ENCODE results near the gene DPH7. TPM values are rescaled to one million over a fixed set of nuclear protein-coding genes. Genes with fewer than 3 reads are reported as not detected.
A peak's percentile ranks its signal among the peaks of the same experiment; 100 is the strongest.
"Not testable (repeated sequence)": the region's sequence is repeated elsewhere in the genome, so short reads cannot be mapped to it uniquely, and the experiment has no call there.

DPH7 gene
- total RNA-seq, 6 experiments from 2014 or later: 9.2 to 17.8 (median 11.8) TPM

- no peak overlapping the region for H3K4me3 ChIP-seq
- no peaks in the 10 kb centered on the region for H3K36me3 ChIP-seq
- 93% methylated on average over 10 of the region's 25 CpGs for WGBS (ENCODE audit: insufficient coverage, low coverage, low lambda C conversion rate, missing lambda C conversion rate)
- DNase-seq: no peak
- no peaks in the 10 kb centered on the region for H3K4me1 ChIP-seq
- no peak overlapping the region for H3K27ac ChIP-seq
- H3K27me3 ChIP-seq: no peaks in the 10 kb centered on the region
- TF ChIP-seq POLR2A (IDR thresholded peaks at IDR 0.05): no peak
- TF ChIP-seq CTCF (IDR thresholded peaks at IDR 0.05): no peak
- H3K9me3 ChIP-seq: no peaks in the 10 kb centered on the region
- no peak for ATAC-seq
- intact Hi-C loops (cut with DNase I): no loop called here
Measured at GRCh38 chr9:137511758-137512463, 66.8 kb downstream of the DPH7 start.

DNA sequence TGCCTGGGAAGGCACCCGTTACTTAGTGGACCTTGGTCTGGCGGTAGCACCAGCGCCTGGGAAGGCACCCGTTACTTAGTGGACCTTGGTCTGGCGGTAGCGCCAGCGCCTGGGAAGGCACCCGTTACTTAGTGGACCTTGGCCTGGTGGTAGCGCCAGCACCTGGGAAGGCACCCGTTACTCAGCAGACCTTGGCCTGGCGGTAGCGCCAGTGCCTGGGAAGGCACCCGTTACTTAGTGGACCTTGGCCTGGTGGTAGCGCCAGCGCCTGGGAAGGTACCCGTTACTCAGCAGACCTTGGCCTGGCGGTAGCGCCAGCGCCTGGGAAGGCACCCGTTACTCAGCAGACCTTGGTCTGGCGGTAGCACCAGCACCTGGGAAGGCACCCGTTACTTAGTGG lies 67.6 kb downstream of the DPH7 start:
- intact Hi-C loops (cut with DNase I); H3K27me3 ChIP-seq; H3K4me1 ChIP-seq; H3K9me3 ChIP-seq; ATAC-seq; H3K4me3 ChIP-seq; H3K27ac ChIP-seq; H3K36me3 ChIP-seq: not testable (repeated sequence)
- peak in 1 of 3 donors; percentile 60 for DNase-seq
- no CpG with 5 or more reads among the region's 22 CpGs for WGBS (ENCODE audit: insufficient coverage, low coverage, low lambda C conversion rate, missing lambda C conversion rate)

DNA sequence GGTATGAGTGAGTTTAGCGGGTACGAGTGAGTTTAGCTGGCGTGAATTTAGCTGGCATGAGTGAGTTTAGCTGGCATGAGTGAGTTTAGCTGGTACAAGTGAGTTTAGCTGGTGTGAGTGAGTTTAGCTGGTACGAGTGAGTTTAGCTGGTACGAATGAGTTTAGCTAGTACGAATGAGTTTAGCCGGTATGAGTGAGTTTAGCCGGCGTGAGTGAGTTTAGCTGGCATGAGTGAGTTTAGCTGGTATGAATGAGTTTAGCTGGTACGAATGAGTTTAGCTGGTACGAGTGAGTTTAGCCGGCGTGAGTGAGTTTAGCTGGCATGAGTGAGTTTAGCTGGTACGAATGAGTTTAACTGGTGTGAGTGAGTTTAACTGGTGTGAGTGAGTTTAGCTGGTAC lies 69.5 kb downstream of the DPH7 start:
- no peaks in the 10 kb centered on the region for H3K36me3 ChIP-seq
- H3K4me3 ChIP-seq: no peak overlapping the region
- ATAC-seq (no peak), DNase-seq (no peak)
- intact Hi-C loops (cut with DNase I): no loop called here
- 95% methylated on average over 14 of the region's 14 CpGs for WGBS (ENCODE audit: insufficient coverage, low coverage, low lambda C conversion rate, missing lambda C conversion rate)
- H3K27ac ChIP-seq: no peak overlapping the region
- no peaks in the 10 kb centered on the region for H3K4me1 ChIP-seq
- H3K27me3 ChIP-seq: no peaks in the 10 kb centered on the region
- no peaks in the 10 kb centered on the region for H3K9me3 ChIP-seq
- no peak for TF ChIP-seq POLR2A (IDR thresholded peaks at IDR 0.05)
- no peak for TF ChIP-seq CTCF (IDR thresholded peaks at IDR 0.05)

GRCh38 chr9:137506702-137507171 lies 72.0 kb downstream of the DPH7 start:
- no peak overlapping the region for H3K27ac ChIP-seq
- ATAC-seq: peak in 1 of 4 donors; percentile 19
- no peak overlapping the region for H3K4me3 ChIP-seq
- H3K4me1 ChIP-seq: no peaks in the 10 kb centered on the region
- no peaks in the 10 kb centered on the region for H3K27me3 ChIP-seq
- no peaks in the 10 kb centered on the region for H3K36me3 ChIP-seq
- DNase-seq: no peak
- WGBS (ENCODE audit: insufficient coverage, low coverage, low lambda C conversion rate, missing lambda C conversion rate): 50% methylated on average over 4 of the region's 26 CpGs
- TF ChIP-seq CTCF (IDR thresholded peaks at IDR 0.05): no peak
- TF ChIP-seq POLR2A (IDR thresholded peaks at IDR 0.05): no peak
- H3K9me3 ChIP-seq: no peaks in the 10 kb centered on the region
- intact Hi-C loops (cut with DNase I): no loop called here

DNA sequence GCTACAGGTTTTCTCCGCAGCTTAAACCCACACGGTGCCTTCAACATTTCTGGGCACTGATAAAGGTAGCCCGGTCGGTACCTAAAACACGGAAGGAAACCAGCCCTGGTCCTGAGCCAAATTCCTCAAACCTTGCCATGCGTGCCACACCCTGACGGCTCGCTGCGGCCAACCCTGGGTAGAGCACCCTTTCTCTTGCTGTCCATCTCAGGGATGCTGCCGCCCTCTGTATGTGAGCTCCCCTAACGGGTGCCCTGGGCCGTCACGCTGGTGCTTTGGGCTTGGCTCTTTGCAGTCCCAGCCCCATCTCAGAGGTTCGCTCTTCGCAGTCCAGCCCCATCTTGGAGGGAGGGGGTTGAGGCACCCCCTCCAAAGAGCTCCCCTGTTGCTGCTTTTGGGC lies 72.5 kb downstream of the DPH7 start:
- Histone ChIP-seq H3K36me3 (no peaks in the 10 kb centered on the region), H3K4me1 (no peaks in the 10 kb centered on the region), H3K9me3 (no peaks in the 10 kb centered on the region), H3K27ac (no peak overlapping the region), H3K4me3 (no peak overlapping the region), H3K27me3 (no peaks in the 10 kb centered on the region)
- TF ChIP-seq POLR2A (IDR thresholded peaks at IDR 0.05) (no peak), CTCF (IDR thresholded peaks at IDR 0.05) (no peak)
- DNase-seq (no peak), ATAC-seq (peak in 1 of 4 donors; percentile 28)
- intact Hi-C loops (cut with DNase I): no loop called here
- 96% methylated on average over 5 of the region's 15 CpGs for WGBS (ENCODE audit: insufficient coverage, low coverage, low lambda C conversion rate, missing lambda C conversion rate)
